Measurements from ENCODE around the gene TSPYL1.
"Not testable (repeated sequence)": the region's sequence is repeated elsewhere in the genome, so short reads cannot be mapped to it uniquely, and the experiment has no call there.

Gene TSPYL1

DNA sequence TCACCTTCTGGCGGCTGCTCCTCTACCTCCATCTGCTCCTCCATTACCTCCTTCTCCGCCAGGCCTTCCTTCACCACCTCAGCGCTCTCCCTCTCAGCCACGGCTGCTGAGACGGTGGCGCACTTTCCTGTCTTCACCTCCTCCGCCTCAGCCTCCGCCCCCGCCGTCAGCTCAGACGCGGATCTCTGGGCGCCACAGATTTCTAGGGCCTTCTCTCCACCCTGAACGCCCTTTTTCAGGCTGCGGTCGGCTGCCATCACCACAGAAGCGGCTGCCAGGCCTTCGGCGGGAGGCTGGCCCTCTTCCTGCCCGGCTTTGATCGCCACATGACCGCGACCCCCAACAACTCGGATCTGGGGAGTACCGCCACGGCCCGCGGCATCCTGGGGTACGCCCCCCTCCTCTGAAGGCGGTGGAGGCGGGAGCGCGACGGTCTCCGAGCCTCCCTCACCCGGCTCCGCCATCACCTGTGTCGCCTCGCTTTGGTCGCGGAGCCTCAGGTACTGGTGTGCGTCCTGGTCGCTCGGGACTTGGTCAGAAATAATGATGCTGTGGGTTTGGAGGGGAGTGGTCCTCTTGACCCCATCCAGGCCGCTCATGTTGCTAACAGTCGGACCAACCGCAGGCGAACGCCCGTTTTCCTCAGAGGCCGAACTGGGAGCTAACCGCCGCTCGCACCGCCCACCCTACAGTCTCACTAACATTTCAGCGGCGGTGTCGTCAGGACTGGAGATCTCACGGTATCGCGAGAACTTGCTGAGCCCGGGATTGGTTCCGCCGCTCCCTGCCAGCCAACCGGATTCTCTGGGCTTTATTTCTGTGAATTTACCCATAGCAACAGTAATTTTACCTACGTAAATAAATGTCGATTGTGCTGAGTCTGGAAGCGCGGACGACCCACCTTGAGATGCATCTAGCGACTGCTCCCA is at the start of gene TSPYL1:
Gene TSPYL1, minus strand, starts transcription at position 699 of the 929 bp plus-strand sequence. Its CDS starts 100 bp downstream, at position 599.
- DNase-seq: peak; percentile 78 to 87

GRCh38 chr6:116329156-116329555 is 49.4 kb upstream of the TSPYL1 start:
- no peak for DNase-seq

DNA sequence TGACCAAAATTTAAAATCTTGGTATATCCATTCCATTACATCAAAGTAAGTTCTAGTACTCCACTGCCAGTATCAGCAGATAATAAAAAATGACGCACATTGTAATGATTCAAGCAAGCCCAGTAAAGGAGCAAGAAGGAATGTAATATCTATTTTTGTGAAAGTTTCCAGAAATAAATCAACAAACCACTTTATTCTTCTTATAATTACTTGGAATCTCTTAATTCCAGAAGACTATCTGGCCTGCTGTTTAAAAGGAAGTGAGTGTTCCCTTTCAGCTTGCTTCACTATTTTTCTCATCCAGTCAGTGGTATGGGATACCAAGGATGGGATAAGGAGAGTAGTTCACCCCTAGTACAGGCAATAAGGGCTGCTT is 48.8 kb upstream of the TSPYL1 start:
- no peak for DNase-seq

- no peak for DNase-seq
Observed at GRCh38 chr6:116327803-116328527, 48.2 kb upstream of the TSPYL1 start.

- DNase-seq: no peak
Observed at GRCh38 chr6:116326996-116327395, 47.3 kb upstream of the TSPYL1 start.

DNA sequence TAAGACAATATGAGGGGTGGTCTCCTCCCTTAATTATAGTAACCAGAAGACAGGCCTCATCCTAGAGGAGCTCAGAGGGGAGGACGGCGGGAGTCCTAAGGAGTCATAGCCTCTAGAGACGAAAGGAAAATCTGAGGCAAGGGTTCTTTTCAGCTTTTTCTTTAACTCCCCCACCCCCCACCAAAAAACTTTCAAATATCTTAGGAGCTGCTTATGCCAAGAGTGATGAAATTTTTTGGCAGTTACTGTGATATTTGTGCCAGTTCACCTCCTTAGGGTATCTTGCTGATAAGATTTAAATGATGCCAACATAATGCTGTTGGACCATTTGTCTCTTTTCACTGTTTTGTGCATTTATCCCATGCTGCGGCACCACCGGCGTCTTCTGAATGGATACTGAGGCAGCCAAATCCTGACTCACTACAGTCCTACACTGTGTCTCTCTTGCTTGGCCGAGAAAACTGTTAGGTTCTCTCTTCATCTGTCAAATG is 46.5 kb upstream of the TSPYL1 start:
- DNase-seq: no peak

DNA sequence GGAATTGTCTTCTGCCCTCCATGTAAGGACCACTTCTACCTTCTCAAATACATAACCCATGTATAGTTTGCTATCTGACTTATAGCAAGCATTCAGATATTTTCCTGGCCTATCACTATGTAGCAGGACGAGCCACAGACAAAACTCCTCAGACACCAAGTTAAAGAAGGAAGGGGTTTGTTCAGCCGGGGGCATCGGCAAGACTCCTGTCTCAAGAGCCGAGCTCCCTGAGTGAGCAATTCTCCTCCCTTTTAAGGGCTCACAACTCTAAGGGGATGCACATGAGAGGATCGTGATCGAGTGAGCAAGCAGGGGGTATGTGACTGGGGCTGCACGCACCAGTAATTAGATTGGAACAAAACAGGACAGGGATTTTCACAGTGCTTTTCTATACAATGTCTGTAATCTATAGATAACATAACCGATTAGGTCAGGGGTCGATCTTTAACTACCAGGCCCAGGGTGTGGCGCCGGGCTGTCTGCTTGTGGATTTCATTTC is 46.0 kb upstream of the TSPYL1 start:
- DNase-seq: not testable (repeated sequence)

DNA sequence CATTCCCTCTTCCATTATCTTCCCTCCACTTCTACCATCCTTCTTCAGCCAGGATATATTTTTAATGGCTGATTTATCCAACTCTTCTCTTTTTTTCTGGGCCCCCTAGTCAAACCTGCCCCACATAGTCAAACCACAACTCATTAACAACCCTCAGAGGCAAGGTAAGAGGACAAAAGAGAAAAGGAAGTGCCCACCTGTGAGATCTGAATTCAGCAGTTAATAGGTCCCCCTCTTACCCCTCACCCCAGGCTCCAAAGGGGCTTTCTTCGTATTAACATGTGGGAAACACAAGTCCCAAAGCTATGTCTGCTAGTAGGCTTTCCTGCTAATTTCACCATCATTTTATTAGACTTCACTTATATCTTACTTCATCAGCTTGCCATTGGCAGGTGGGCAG is 44.1 kb upstream of the TSPYL1 start:
- no peak for DNase-seq

DNA sequence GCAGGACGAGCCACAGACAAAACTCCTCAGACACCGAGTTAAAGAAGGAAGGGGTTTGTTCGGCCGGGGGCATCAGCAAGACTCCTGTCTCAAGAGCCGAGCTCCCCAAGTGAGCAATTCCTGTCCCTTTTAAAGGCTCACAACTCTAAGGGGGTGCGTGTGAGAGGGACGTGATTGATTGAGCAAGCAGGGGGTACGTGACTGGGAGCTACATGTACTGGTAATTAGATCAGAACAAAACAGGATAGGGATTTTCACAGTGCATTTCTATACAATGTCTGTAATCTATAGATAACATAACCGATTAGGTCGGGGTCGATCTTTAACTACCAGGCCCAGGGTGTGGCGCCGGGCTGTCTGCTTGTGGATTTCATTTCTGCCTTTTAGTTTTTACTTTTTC is 42.2 kb upstream of the TSPYL1 start:
- not testable (repeated sequence) for DNase-seq

DNA sequence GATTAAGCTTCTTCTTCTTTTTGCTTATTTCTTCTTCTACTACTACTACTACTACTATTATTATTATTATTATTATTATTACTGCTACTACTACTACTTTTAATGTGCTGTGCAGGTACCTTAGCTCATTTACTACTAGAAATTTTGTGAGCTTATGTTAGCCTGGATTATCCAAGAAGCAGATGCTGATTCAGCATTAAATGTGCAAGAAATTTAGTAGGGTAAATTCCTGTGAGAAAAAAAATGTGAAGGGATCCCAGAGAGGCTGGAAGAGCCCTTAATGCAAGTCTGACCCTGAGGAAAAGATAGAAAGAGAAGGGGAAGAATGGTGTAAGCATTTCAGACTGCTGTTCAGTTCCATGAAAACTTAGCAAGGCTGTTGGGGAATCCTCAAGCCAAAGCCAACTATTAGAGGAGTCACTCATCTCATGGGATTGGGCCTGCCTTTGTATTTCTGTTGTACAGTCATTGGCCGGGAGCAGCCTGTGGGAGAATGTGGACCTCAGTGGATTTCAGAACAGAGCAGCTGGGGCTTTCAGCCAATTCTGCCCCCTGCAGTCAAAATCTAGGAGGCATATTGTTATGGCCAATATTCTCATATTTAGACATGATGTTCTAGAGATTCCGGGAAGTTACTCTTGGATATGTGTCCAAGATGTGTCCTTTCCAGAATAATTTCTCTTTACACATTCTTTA is 37.2 kb upstream of the TSPYL1 start:
- DNase-seq: no peak

DNA sequence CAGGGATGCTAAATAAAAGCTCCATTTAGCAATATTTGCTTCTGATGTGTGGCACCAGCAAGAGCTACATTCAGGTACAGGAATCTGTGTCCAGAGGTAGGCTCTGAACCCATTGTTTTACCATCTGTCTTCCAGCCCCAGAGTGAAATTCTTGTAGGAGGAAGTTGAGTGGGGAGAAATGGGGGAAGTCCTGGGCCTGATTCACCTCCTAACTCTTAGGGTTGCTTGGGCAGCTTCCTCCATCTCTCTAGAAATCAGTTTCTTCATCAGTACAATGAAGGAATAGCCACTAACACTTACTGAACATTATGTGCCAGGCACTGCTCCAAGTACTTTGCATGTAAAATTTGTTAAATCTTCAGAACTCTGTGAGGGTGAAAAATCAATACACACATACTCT is 35.1 kb upstream of the TSPYL1 start:
- no peak for DNase-seq

GRCh38 chr6:116314218-116314617 is 34.5 kb upstream of the TSPYL1 start:
- DNase-seq: no peak

DNA sequence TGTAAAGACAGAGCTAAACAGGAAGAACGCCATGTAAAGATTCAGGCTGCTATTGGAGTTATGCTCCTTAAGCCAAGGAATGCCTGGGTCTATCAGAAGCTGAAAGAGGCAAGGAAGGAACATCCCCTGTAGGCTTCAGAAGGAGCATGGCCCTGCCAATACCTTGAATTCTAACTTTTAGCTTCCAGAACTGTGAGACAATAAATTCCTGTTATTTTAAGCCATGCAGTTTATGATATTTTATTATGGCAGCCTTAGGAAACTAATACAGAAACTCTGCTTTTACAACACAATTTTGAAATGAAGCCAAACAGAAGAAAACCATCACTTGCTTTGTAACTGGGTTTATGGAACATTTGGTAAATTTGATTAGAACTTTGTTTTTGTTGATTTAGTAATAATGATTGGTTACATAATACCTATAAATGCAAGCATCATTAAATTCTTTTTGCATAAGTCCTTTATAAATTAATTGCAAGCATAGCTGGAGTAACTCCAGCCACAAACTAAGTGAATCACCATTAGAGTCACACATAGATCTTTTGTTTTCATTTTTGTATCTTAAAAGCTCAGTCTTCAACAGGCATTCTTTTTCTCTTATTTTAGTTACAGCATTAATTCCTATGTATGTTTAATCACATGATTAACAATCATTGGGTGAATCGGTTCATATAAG is 33.5 kb upstream of the TSPYL1 start:
- no peak for DNase-seq

GRCh38 chr6:116309657-116310056 is 29.9 kb upstream of the TSPYL1 start:
- no peak for DNase-seq

- DNase-seq: no peak
Observed at GRCh38 chr6:116309001-116309400, 29.3 kb upstream of the TSPYL1 start.

- no peak for DNase-seq
Observed at GRCh38 chr6:116307633-116308032, 27.9 kb upstream of the TSPYL1 start.

DNA sequence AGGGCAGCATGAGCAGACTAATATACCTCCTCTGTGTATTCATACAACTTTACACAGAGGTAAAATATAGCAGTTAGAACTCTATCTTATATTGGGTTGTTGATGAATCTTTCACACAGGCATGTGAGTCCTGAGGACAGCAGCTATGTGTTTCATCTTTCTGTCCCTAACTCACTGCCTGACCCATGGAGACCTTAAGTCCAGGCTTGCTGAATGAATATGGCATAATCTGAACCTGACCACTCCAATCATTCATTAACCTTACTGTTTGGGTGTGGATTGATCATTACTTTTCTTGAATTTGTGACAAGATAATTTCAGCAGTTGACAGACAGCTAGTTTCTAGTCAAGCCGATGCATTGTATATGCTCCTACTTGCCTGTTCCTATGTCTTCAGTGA is 27.3 kb upstream of the TSPYL1 start:
- DNase-seq: no peak

DNA sequence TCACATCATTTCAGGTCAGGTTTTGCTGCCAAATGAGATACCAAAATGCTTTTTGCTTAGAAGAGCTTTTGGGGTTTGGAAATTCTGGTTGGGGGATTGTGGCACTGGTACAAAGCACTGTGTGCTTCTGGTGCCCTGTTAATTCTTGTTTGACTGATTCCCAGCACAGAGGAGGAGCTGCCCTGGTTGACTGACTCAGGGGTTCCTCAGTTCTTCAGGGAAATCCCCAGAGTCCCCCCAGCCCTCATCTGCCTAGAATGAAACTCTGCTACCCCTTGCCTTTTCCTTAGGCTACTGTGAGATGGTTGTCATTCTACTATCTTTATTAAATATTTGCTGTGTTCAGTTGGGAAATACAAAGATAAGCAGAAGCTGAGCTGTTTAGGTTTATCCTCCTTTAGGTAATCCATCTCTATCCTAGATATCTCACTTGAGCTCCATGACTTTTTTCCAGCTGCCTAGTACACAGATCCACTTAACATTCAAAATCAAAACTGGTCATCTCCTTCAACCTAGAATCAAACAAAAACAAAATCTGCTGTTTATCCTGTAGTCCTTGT is 24.9 kb upstream of the TSPYL1 start:
- no peak for DNase-seq

- no peak for DNase-seq
Observed at GRCh38 chr6:116301104-116301503, 21.4 kb upstream of the TSPYL1 start.

DNA sequence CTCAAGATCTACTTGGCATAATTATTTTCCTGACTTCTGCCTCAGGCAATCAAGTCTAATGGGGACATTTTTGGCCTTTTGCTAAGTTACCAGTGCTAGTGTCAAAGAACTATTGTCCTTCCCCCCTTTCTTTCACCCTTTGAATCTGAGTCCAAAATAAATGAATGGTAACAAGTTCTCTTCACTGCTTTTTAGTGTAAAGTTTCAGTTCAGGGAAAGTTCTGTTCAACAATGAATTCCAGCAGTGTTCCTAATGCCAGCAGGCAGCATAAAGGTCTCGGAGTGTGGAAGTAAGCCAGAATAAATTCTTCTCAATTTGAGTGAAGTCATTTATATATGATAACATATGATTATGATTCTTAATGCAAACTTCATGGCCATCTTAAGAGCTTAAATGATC is 20.8 kb upstream of the TSPYL1 start:
- DNase-seq: no peak

- DNase-seq: no peak
Observed at GRCh38 chr6:116298973-116299372, 19.2 kb upstream of the TSPYL1 start.

- no peak for DNase-seq
Observed at GRCh38 chr6:116298273-116298672, 18.5 kb upstream of the TSPYL1 start.

Data from NCI-H187 (cell line).